GM21360 (cell line): ENCODE results near the gene TPRA1.
"Not testable (repeated sequence)": the region's sequence is repeated elsewhere in the genome, so short reads cannot be mapped to it uniquely, and the experiment has no call there.

Source experiments
- ATAC-seq: cut with Tn5 transposase; IDR thresholded peaks from one replicate; pipeline ENCODE4 v1.9.1; 2021; ENCODE audit warnings: mild to moderate bottlenecking, moderate library complexity; ENCODE audit not compliant: unreplicated experiment

The TPRA1 gene

GRCh38 chr3:127539366-127540060 lies 51.0 kb downstream of the TPRA1 start:
- ATAC-seq = no peak

GRCh38 chr3:127538569-127538968 lies 52.0 kb downstream of the TPRA1 start:
- no peak for ATAC-seq

GRCh38 chr3:127536830-127537812 lies 53.4 kb downstream of the TPRA1 start:
- ATAC-seq = no peak

- no peak for ATAC-seq
Observed at GRCh38 chr3:127535901-127536829, 54.4 kb downstream of the TPRA1 start.

GRCh38 chr3:127535106-127535785 lies 55.3 kb downstream of the TPRA1 start:
- ATAC-seq = no peak

GRCh38 chr3:127534564-127534963 lies 56.0 kb downstream of the TPRA1 start:
- no peak for ATAC-seq

- ATAC-seq = no peak
Observed at GRCh38 chr3:127534161-127534451, 56.4 kb downstream of the TPRA1 start.

GRCh38 chr3:127532561-127533203 lies 57.9 kb downstream of the TPRA1 start:
- no peak for ATAC-seq

GRCh38 chr3:127531821-127532220 lies 58.7 kb downstream of the TPRA1 start:
- no peak for ATAC-seq

DNA sequence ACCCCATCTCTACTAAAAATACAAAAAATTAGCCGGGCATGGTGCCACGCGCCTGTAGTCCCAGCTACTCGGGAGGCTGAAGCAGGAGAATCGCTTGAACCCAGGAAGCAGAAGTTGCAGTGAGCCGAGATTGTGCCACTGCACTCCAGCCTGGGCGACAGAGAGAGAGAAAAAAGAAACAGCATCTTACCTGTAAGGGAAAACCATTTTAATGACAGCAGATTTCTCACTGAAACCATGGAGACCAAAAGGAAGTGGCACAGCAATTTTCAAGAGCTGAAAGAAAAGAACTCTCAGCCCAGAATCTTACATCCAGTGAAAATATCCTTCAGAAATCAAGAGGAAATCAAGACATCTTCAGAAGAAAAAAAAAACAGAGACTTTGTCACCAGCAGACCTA lies 59.7 kb downstream of the TPRA1 start:
- not testable (repeated sequence) for ATAC-seq

DNA sequence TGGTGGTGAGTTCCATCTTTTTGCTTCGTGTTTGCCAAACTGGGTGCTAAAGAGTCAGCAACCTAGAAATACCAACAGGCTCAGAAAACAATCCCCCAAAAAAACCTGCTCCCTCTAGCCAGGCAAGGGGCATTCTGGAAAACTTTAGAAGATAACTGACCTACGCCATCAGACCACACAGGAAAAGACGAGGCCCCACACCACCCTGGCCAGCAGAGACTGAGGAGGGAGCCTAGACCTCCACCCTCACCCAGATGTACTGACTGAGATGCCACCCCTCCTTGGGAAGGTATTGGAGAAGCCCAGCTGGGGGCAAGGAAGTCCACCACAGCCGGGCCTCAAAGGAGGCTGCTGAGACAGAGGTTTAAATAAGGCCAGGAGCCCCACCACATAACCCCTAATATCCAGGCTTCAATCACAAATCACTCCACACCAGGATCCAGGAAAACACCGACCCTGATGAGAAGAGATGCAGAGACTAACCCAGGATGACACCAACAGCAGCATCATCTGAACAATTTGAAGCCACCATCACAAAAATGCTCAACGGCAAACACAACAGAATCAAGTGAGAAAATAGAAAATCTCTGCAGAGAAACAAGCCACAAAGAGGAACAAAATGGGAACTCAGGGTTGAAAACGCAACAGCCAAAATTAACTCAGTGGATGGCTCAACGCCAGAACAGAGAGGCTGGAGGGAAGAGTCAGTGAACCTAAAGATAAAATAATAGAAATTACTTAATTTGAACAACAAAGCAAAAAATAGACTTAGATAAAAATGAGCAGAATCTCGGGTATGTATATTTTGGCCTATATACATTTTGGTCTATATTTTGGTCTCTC lies 61.0 kb downstream of the TPRA1 start:
- no peak for ATAC-seq

- ATAC-seq = no peak
Observed at GRCh38 chr3:127525373-127525772, 65.2 kb downstream of the TPRA1 start.

GRCh38 chr3:127524296-127524896 lies 66.1 kb downstream of the TPRA1 start:
- no peak for ATAC-seq
